IPS-18c (cell line): ENCODE data around the gene ASB18.

Experiments used
- H3K4me3 ChIP-seq: 2 replicates; pipeline ENCODE4 v1.7.0; 2013; ENCODE audit warnings: low read depth, mild to moderate bottlenecking, low read length, moderate library complexity; ENCODE audit not compliant: insufficient read depth
- H3K9me3 ChIP-seq: one replicate; pipeline ENCODE4 v1.6.1; 2013; ENCODE audit warnings: mild to moderate bottlenecking, low read length, moderate library complexity; ENCODE audit not compliant: control insufficient read depth, insufficient read depth

The ASB18 gene

DNA sequence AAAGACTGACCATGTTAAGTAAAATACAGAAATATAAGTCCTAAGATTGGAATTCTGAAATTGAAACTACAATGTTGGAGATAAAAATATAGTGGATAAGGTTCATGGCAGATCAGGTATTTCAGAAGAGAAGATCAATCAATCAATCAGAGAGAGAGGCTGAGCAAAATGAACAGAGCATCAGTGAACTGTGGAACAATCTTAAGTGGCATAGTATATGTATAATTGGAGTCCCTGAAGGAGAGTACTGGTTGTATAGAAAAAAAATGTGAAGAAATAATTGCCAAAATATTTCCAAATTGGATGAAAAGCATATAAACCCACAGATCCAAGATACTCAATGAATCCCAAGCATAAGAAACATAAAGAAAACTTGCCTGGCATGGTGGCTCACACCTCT lies 35.0 kb downstream of the ASB18 start:
- no peak overlapping the region for H3K4me3 ChIP-seq
- peaks cover 4% of the 10 kb centered on the region for H3K9me3 ChIP-seq

DNA sequence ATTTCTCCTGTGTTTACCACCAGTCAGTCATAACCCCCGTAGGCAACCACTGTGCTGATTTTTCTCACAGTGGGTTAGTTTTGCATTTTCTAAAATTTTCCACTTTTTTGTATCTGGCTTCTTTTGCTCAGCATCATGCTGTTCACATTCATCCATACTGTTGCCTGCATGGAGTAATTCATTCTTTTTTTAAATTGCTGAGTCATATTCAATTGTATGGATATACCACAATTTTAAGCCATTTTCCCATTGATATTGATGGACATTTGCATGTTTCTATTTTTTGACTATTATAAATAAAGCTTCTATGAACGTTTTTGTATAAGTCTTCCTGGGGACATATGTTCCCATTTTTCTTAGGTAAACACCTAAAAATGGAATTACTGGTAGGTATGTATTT lies 40.5 kb downstream of the ASB18 start:
- Histone ChIP-seq H3K9me3 (peaks cover 5% of the 10 kb centered on the region), H3K4me3 (no peak overlapping the region)

DNA sequence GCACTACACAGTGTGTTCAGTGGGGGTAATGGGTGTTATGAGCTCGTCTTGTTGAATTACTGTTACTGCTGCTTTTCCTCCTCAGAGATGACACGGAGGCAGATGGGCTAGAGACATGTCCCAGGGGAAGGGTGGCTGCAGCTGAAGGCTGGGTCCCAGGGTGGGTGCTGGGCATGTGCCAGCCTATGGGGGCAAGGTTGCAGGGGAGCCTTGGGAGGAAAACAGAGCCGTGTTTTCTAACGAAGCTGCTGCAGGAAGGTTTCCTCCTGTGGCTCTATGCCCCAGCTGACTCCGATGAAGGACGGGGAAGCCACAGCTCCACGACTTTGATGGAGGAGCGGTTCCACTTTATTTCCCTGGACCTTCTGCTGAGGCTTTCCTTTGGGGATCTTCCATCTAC lies 42.4 kb downstream of the ASB18 start:
- Histone ChIP-seq H3K9me3 (peaks cover 5% of the 10 kb centered on the region), H3K4me3 (no peak overlapping the region)

DNA sequence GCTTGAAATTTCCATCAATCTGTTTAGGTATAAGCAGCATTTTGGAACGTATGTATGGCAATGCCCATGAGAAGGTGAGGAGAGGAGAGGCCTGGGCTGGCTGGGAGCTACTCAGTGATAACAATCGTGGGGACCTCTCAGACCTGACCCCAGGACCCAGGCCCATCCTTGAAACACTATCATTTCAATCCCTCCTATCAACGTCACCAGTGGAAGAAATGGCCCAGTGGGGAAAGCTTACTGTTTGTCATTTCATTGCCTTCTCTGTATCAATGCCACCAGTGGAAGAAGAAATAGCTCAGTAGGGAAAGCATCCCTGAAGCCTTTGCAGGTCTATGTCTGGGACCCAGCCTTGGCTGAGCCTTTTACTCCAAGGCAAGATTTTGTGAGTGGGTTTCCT lies 44.8 kb downstream of the ASB18 start:
- H3K4me3 ChIP-seq = no peak overlapping the region
- H3K9me3 ChIP-seq = peaks cover 2% of the 10 kb centered on the region

DNA sequence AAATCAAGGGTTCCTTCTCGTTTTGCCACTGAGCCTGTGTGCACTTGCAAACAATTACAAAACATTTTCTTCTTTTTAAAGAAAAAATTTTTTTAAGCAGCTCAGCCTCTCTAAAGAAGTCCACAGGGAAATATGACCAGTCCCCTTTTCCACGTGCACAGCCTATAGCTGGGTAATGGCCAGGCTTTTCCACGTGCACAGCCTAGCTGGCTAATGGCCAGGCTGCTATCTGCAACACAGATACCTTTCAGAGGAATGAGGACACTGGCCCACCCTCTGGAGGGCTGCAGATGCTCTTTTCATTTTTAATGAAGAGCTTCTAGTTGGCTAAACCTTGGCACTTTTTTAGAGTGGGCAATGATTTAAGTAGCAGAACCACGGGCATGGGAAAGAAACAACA lies 46.3 kb downstream of the ASB18 start:
- Histone ChIP-seq H3K9me3 (no peaks in the 10 kb centered on the region), H3K4me3 (no peak overlapping the region)

DNA sequence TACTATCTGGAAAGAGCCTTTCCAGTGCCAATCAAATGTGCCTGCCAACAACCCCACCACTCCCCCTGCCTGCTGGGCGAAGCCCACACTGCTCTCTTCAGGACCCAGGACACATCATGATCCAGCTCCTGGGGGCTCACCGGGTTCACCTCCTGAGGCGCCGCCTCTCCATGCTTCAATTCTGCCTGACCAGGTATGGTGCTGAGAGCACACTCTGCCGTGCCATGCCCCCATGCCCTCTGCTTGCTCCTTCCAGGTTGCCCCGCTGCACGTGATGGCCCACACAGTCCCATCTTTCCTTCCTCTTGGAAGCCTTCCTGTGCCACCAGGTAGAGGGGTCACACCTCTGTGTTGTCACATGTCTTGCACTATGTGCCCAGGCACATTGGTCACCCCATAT lies 47.5 kb downstream of the ASB18 start:
- H3K4me3 ChIP-seq = no peak overlapping the region

DNA sequence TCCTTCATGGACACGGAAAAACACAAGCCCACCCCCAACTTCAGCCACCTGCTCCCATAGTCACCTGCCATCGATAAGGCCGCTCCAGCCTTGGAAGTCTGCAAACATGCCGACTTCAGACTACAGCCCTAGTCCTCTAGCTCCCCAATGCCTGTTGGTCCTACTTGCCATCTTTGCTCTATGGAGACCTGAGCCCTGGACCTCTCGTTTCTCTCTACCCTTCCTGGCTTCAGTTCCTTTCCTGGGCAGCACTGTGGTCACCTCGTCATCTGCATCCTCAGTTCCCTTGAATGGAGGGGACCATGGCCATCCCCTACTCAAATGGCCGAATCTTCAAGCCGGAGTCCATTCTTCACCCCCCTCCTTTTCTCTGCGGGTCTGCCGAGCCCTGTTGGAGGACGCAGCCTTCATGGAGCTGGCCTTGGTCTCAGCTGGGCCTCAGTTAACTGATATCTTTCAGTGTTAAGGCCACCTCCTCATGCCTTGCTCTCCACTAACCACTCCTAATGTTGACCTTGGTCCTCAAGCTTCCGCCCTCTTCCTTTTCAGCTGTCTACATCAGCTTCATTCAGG lies 48.4 kb downstream of the ASB18 start:
- Histone ChIP-seq H3K4me3 (no peak overlapping the region), H3K9me3 (no peaks in the 10 kb centered on the region)

More for the DNA sequence above, 47.5 kb downstream of the ASB18 start:
- H3K9me3 ChIP-seq = no peaks in the 10 kb centered on the region

DNA sequence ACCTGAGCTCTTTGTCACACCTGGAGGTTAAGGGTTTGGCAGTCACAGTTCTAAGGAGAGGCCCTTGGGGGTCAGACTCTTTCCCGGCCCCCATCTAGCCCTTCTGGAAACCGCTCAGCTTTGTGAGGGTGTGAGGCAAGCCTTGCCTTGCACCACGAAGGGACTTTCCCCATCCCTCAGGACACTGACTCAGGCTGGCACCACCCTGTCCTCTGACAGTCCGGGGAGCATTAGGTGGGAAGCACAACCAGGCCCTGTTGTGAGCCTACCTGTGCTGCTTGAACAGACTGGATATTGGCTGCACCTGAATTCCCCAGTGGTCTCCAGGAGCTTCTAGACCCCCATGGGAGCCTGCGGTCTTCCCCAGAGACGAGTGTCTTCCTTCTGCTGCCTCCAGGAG lies 49.0 kb downstream of the ASB18 start:
- H3K9me3 ChIP-seq = no peaks in the 10 kb centered on the region
- H3K4me3 ChIP-seq = no peak overlapping the region

DNA sequence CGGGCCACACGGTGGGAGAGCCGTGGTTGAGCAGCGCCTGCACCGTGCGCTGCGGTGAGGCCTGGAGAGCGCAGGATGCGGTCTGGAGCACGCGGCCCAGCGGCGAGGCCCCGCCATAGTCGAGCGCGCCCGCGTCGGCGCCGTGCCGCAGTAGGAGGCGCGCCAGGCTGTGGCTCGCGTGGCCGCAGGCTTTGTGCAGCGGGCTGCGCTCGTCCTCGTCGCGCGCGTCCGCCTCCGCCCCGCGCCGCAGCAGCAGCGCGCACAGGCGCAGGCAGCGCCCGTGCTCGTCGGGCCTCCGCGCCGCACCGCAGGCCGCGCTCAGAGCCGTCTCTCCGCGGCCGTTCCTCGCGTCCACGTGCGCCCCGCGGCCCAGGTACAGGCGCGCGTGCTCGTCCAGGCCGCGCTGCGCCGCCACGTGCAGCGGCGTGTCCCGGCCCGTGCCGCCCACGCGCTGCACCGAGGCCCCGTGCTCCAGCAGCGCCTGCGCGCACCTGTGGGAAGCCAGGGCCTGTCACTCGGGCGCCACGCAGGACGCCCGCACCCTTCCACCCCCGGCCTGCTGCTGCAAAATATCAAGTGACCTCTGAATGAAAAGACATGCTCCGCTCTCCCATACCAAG lies 49.7 kb downstream of the ASB18 start:
- Histone ChIP-seq H3K4me3 (no peak overlapping the region), H3K9me3 (no peaks in the 10 kb centered on the region)

DNA sequence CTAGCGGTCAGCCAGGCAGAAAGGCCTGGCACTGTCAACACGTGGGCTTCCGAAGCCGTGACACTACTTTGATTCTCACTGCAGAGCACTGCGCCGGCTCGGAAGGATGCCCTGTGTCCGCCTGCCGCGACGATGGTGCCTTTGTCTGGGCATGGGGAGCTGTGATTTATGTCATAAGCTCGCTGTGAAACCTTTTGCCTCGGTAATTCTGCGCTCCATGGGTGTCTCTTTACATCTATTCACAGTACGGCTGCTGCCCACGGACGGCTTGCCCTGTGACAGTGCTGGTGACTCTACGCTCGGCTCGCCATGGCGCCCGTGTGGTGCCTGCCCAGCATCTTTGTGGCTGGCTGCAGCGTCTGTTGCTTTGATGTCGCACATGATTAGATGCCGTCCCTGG lies 52.9 kb downstream of the ASB18 start:
- Histone ChIP-seq H3K9me3 (no peaks in the 10 kb centered on the region), H3K4me3 (no peak overlapping the region)

DNA sequence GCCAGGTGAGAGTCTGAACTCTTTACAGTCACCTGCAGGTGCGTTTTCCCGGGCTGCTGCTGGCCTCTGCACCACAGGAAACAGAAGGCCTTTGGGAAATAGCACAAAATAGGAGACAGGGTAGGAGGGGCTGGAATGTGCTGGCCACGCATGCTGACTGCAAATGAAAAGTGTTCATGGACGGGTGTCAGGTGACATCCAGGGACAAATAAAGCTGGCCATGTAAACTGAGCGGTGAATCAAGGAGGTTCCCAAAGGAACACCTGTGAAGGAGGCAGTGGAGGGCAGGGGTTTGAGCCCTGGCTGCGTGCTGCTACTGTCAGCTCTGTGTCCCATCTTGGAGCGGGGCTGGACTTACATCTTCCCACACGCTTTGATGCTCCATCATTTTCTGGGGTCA lies 53.7 kb downstream of the ASB18 start:
- Histone ChIP-seq H3K9me3 (no peaks in the 10 kb centered on the region), H3K4me3 (no peak overlapping the region)

DNA sequence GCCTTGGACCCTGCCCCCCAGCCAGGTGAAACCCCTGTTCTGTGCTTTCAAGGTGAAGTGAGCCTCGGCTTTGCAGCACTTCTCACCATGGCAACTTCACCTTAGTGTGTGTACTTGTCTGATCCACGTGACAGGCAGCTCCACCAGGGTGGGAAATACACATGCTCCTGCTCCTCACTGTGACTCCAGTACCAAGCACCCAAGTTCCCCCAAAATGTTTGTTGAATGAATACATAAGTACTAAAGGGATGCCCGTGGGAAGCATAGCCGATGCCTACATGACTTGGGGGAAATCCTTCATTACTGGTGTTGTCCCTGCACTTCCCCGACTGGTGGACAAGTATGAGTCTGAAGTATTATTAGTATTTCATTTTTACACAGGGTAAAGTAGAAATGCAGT lies 54.2 kb downstream of the ASB18 start:
- H3K9me3 ChIP-seq = no peaks in the 10 kb centered on the region
- H3K4me3 ChIP-seq = no peak overlapping the region

DNA sequence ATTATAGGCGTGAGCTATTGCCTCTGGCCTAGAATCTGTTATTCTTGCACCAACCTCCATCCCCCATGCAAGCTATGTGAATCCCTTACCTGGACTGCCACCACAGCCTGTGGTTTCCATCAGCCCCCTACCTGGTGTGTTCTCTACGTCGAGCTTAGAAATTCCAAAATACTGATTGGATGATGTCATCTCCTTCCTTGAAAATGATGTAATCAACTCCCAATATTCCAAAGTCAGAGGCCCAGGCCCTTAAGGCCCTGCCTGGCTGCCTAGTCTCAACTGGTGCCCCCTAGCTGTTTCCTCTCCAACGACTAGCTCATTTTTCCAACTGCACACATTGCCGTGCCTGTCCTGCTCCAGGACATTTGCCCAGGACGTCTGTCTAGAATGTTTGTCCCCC lies 54.7 kb downstream of the ASB18 start:
- Histone ChIP-seq H3K9me3 (no peaks in the 10 kb centered on the region), H3K4me3 (no peak overlapping the region)

DNA sequence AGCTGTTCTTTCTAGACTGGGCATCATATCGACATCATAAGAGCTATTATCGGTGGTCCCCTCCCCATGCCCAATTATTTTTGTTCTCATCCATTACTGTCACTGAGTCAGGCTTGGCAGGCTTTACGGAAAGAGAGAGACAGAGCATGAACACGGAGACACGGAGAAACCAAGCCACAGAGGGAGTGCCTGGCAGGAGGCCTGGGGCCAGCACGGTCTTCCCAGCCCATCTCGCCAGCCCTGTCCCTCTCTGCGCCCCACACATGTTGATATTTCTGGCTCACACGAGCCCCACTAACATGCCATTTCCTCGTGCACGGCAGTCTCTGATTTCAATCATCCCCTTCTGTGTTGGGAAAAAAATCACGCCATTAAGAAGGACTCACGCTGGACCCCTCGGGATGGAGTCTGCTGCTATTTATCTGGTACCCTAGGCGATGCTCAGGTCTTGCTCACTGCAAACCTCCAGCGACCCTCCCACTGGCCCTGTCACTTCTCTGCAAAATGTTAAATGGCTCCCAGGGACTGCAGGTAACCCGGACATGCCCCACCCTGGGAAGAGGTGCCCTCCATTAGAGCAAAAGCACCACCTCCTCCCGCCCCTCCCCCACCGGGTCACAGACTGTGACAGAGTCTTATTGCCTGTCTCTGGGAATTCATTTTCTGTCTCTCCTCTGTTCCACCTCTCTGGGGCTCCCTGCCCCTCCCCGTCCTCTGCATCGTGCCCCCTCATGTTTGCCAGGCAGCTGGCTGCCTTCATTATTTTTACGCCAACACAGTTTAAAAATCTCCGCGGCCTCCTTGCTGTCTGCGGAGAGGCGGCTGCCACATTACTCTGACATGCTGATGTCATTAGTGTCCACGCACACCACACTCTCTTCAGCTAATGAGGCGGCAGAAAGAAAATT lies 55.9 kb downstream of the ASB18 start:
- no peaks in the 10 kb centered on the region for H3K9me3 ChIP-seq
- no peak overlapping the region for H3K4me3 ChIP-seq

DNA sequence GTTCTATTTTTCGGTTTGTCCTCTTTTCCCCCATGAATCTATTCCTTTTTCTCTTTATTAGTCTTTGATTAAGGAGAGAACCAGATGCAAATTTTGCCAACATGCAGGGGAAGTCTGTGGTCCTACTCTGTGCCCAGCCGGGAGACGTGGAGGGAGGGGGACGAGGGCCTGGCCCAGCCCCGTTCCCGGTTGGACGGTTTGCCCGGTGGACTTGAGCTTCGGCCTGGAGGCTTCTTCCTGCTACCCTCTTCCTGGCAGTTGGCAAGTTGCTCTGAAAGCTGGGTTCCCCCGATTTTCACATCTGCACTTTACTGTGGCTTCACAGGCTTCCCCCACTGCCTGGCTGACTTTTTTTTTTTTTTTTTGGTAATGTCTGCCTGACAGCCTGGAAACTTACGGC lies 56.7 kb downstream of the ASB18 start:
- Histone ChIP-seq H3K9me3 (no peaks in the 10 kb centered on the region), H3K4me3 (no peak overlapping the region)

DNA sequence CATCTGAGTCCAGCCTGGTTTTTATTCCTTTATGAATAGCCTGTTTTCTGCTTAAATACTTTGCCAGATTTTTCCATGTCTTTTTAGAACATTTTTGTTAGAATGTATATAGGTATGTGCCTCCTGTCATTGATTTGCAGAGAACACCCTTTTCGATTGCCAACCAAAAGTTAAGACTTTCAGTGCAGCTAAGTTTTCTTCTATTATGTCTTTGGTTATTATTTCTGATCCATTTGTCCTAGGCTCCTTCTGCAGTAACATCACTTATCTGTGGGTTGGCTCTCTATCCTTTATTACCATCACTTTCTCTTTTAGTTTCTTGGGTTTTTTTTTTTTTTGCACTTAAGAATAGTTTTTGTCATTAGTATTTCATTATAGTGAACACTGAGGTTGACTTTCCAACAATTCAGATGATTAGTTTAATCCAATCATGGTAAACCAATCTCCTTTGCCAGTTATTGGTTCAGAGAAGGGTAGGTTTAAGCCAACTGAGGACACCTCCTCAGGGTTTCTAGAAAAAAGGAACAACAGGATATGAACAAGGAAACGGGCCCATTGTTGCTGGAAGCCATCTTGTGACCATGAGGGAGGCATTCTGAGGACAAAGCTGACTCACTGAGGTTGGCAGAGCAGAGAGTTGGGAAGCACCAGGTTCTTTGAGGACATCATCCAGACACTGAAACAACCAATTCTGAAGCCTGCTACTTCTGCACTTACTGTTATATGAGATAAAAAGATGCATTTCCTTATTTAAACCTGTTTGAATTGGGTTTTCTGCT lies 58.1 kb downstream of the ASB18 start:
- no peaks in the 10 kb centered on the region for H3K9me3 ChIP-seq
- no peak overlapping the region for H3K4me3 ChIP-seq

DNA sequence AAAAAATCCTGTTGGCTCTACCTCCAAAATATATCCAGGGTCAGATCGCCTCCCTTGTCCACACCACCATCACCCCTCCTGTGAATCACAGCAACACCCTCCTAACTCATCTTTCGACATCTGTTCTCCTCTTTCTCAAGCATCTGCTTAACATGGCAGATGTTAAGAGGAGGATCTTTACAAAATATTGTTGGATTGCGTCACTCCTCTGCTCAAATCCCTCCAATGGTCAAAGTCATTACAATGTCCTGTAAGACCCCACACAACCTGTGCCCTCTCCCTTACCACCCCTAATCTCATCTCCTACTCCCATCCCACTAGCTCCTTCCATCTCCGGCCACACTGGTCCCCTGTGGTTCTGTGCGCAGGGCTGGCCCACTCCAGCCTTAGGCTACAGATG lies 59.3 kb downstream of the ASB18 start:
- Histone ChIP-seq H3K9me3 (no peaks in the 10 kb centered on the region), H3K4me3 (no peak overlapping the region)

DNA sequence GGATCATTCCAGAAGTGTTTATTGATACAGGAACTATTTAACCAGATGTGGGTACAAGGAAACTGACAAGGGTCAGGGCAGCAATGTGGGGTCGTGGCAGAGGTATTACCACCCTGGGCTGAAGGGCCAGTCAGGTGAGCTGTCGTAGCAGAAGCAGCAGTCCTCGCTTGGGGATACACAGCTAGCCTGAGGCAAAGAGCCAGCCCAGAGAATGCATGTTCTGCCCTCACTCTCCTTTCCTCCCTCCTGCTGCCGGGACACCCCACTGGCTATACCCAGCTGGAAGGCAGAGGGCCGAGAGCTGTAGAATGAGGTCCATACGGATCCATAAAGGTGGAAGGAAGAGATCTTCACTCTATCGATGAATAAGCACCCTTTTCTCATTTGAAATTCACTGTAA lies 63.8 kb downstream of the ASB18 start:
- H3K4me3 ChIP-seq = no peak overlapping the region
- no peaks in the 10 kb centered on the region for H3K9me3 ChIP-seq
